Suprapubic skin (tissue), 4 donors: ENCODE measurements around the gene M6PR. TPM values are rescaled to one million over a fixed set of nuclear protein-coding genes. Genes with fewer than 3 reads are reported as not detected.

Source experiments
- DNase-seq, 2 donors: peaks; one replicate each; pipeline ENCODE4 v3.0.0-alpha.2; 2019; ENCODE audit warnings: low spot score in 2 of 2
- H3K27ac ChIP-seq: fragments of 200-600 bp; sonication (generic); one replicate; pipeline ENCODE4 v1.5.1; 2019
- H3K27me3 ChIP-seq: fragments of 200-600 bp; sonication (generic); one replicate; pipeline ENCODE4 v1.5.1; 2019
- H3K36me3 ChIP-seq: fragments of 200-600 bp; sonication (generic); one replicate; pipeline ENCODE4 v1.5.1; 2019
- H3K4me1 ChIP-seq: fragments of 200-600 bp; sonication (generic); one replicate; pipeline ENCODE4 v1.5.1; 2019
- H3K4me3 ChIP-seq: fragments of 200-600 bp; sonication (generic); one replicate; pipeline ENCODE4 v1.5.1; 2019; ENCODE audit warnings: mild to moderate bottlenecking
- H3K9me3 ChIP-seq: fragments of 200-600 bp; sonication (generic); one replicate; pipeline ENCODE4 v1.5.1; 2019
- EP300 ChIP-seq: sonication (generic); formaldehyde crosslinking; IDR thresholded peaks from one replicate; pipeline ENCODE4 v1.6.1; 2017; ENCODE audit warnings: antibody characterized with exemption
- POLR2A ChIP-seq, 2 donors: fragments of 450-650 bp; IDR thresholded peaks; one replicate each; pipeline ENCODE4 v1.6.1; 2017; ENCODE audit warnings: antibody characterized with exemption in 2 of 2, mild to moderate bottlenecking in 2 of 2, moderate library complexity in 2 of 2
- POLR2AphosphoS5 ChIP-seq, 3 donors: sonication (generic); formaldehyde crosslinking; IDR thresholded peaks; one replicate each; pipeline ENCODE4 v1.6.1; 2017; ENCODE audit warnings: antibody characterized with exemption in 3 of 3
- WGBS: methylation state at CpG from one replicate; pipeline ENCODE4 v1.1.5; 2018; 5-methylcytosine and 5-hydroxymethylcytosine counted together
- total RNA-seq, 4 donors: library from RNA; depleted of rRNA; stranded (reverse); fragments of >200 nt; gene quantifications; one replicate each; pipeline ENCODE4 v1.1.0, GENCODE V29; 2016
- TF ChIP-seq, protein P1 (sequence below), 2 donors: fragments of 200-600 bp in 1 of 2; fragments of 450-650 bp in 1 of 2; sonication (generic) in 1 of 2; IDR thresholded peaks; one replicate each; pipeline ENCODE4 v1.5.1; 2016 to 2019; ENCODE audit warnings: antibody characterized with exemption in 2 of 2, mild to moderate bottlenecking in 1 of 2, moderate library complexity in 1 of 2

The M6PR gene
- 100 to 1,000 TPM in 3 of 4 donors, 10 to 100 TPM in 1; 75.8 to 138 (median 120) TPM for total RNA-seq

GRCh38 chr12:8949342-8950220 is at the start of gene M6PR:
TSS of gene M6PR (minus strand) at chr12:8949645. CDS start at chr12:8946404, 3,241 bp downstream.
- H3K27ac ChIP-seq, result peak within 1 kb of the TSS; percentile 97
- H3K27me3 ChIP-seq, result no peaks in the 10 kb centered on the region
- DNase-seq, result peak; percentile 96
- under 1% methylated on average over 65 of the region's 66 CpGs for WGBS
- H3K36me3 ChIP-seq, result peaks cover 17% of the 10 kb centered on the region
- H3K4me1 ChIP-seq, result peaks cover 35% of the 10 kb centered on the region
- TF ChIP-seq POLR2A (IDR thresholded peaks at IDR 0.05), result peak; percentile 16 to 53
- TF ChIP-seq EP300, result no peak
- TF ChIP-seq POLR2AphosphoS5 (IDR thresholded peaks at IDR 0.05), result peak; percentile 5 to 44 (median 41)
- TF ChIP-seq, protein P1, sequence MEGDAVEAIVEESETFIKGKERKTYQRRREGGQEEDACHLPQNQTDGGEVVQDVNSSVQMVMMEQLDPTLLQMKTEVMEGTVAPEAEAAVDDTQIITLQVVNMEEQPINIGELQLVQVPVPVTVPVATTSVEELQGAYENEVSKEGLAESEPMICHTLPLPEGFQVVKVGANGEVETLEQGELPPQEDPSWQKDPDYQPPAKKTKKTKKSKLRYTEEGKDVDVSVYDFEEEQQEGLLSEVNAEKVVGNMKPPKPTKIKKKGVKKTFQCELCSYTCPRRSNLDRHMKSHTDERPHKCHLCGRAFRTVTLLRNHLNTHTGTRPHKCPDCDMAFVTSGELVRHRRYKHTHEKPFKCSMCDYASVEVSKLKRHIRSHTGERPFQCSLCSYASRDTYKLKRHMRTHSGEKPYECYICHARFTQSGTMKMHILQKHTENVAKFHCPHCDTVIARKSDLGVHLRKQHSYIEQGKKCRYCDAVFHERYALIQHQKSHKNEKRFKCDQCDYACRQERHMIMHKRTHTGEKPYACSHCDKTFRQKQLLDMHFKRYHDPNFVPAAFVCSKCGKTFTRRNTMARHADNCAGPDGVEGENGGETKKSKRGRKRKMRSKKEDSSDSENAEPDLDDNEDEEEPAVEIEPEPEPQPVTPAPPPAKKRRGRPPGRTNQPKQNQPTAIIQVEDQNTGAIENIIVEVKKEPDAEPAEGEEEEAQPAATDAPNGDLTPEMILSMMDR (IDR thresholded peaks at IDR 0.05), result peak in 1 of 2 donors; percentile 51
- H3K9me3 ChIP-seq, result no peaks in the 10 kb centered on the region
- peak within 1 kb of the TSS; percentile 84 for H3K4me3 ChIP-seq

GRCh38 chr12:8996682-8997405 is 47.4 kb upstream of the M6PR start:
- no peak for DNase-seq
- H3K27ac ChIP-seq, result no peak overlapping the region
- no peaks in the 10 kb centered on the region for H3K9me3 ChIP-seq
- TF ChIP-seq, protein P1 (IDR thresholded peaks at IDR 0.05), result no peak
- TF ChIP-seq POLR2A (IDR thresholded peaks at IDR 0.05), result no peak
- no peaks in the 10 kb centered on the region for H3K27me3 ChIP-seq
- no peaks in the 10 kb centered on the region for H3K4me1 ChIP-seq
- H3K36me3 ChIP-seq, result no peaks in the 10 kb centered on the region
- H3K4me3 ChIP-seq, result no peak overlapping the region
- WGBS, result 79% methylated on average over 5 of the region's 5 CpGs

GRCh38 chr12:8995021-8995775 is 45.8 kb upstream of the M6PR start:
- H3K4me3 ChIP-seq, result no peak overlapping the region
- no peak for DNase-seq
- H3K27me3 ChIP-seq, result no peaks in the 10 kb centered on the region
- WGBS, result 83% methylated on average over 4 of the region's 4 CpGs
- no peak overlapping the region for H3K27ac ChIP-seq
- H3K9me3 ChIP-seq, result no peaks in the 10 kb centered on the region
- H3K4me1 ChIP-seq, result no peaks in the 10 kb centered on the region
- H3K36me3 ChIP-seq, result no peaks in the 10 kb centered on the region
- no peak for TF ChIP-seq EP300
- TF ChIP-seq, protein P1 (IDR thresholded peaks at IDR 0.05), result no peak
- TF ChIP-seq POLR2A (IDR thresholded peaks at IDR 0.05), result no peak
- TF ChIP-seq POLR2AphosphoS5 (IDR thresholded peaks at IDR 0.05), result no peak

DNA sequence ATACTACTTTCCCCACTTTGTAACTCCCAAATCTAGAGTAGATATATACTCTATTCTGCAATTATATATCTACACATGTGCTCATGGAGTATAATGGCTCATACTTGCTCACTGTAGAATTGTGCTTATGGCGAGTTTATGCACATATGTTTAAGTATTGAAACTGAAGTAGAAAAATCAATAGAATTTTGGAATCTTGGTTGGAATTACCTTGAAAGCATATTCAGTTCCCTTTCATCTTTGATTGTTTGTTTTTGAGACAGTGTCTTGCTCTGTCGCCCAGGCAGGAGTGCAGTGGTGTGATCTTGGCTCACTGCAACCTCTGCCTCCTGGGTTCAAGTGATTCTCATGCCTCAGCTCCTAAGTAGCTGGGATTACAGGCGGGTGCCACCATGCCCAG is 44.4 kb upstream of the M6PR start:
- WGBS, result 85% methylated on average over 3 of the region's 3 CpGs
- no peak for TF ChIP-seq EP300
- TF ChIP-seq POLR2A (IDR thresholded peaks at IDR 0.05), result no peak
- TF ChIP-seq POLR2AphosphoS5 (IDR thresholded peaks at IDR 0.05), result no peak
- TF ChIP-seq, protein P1 (IDR thresholded peaks at IDR 0.05), result no peak
- Histone ChIP-seq H3K36me3 (no peaks in the 10 kb centered on the region), H3K9me3 (no peaks in the 10 kb centered on the region), H3K4me3 (no peak overlapping the region), H3K27me3 (no peaks in the 10 kb centered on the region), H3K27ac (no peak overlapping the region), H3K4me1 (no peaks in the 10 kb centered on the region)
- DNase-seq, result no peak
